Common myeloid progenitor, CD34-positive (primary cell): Measurements from ENCODE around the gene MSH3.
"Not testable (repeated sequence)": the region's sequence is repeated elsewhere in the genome, so short reads cannot be mapped to it uniquely, and the experiment has no call there.

Experiments
- CTCF ChIA-PET: fragments of 350-600 bp; sonication (Branson Sonifier 250); formaldehyde crosslinking; loops from one replicate; lab custom pipeline; 2021; ENCODE audit warnings: antibody characterized with exemption; lab: Charles Lee
- POLR2A ChIA-PET: fragments of 350-600 bp; sonication (Branson Sonifier 250); formaldehyde crosslinking; loops from one replicate; lab custom pipeline; 2021; ENCODE audit warnings: antibody characterized with exemption; lab: Charles Lee
- DNase-seq, 3 donors: peaks; one replicate each; pipeline versions ENCODE4 v3.0.0 to v3.0.0-alpha.2; 2013
- H3K27ac ChIP-seq, 2 experiments: 1 replicate in 1 of 2; 2 replicates in 1 of 2; pipeline ENCODE4 v1.7.0; 2013; ENCODE audit warnings: inconsistent platforms in 2 of 2, low read length in 2 of 2, mild to moderate bottlenecking in 2 of 2, low read depth in 1 of 2, moderate library complexity in 1 of 2; ENCODE audit not compliant: severe bottlenecking in 2 of 2, insufficient read depth in 1 of 2, poor library complexity in 1 of 2
- H3K27me3 ChIP-seq, 5 experiments: replicated peaks in 2 of 5; 1 replicate in 3 of 5; 2 replicates in 2 of 5; pipeline versions ENCODE4 v1.6.1 to v1.7.0; 2013; ENCODE audit warnings: low read length in 4 of 5, mild to moderate bottlenecking in 2 of 5, moderate library complexity in 2 of 5, inconsistent platforms in 1 of 5; ENCODE audit not compliant: insufficient read depth in 5 of 5, control insufficient read depth in 4 of 5
- H3K36me3 ChIP-seq, 4 experiments: 1 replicate in 2 of 4; 2 replicates in 2 of 4; pipeline versions ENCODE4 v1.6.1 to v1.7.0; 2013; ENCODE audit warnings: low read length in 3 of 4, control low read depth in 1 of 4, mild to moderate bottlenecking in 1 of 4; ENCODE audit not compliant: control insufficient read depth in 4 of 4, insufficient read depth in 4 of 4
- H3K4me1 ChIP-seq, 4 experiments: 1 replicate in 3 of 4; 2 replicates in 1 of 4; pipeline versions ENCODE4 v1.6.1 to v1.7.1; 2013; ENCODE audit warnings: low read length in 3 of 4, mild to moderate bottlenecking in 3 of 4, control low read depth in 1 of 4, inconsistent platforms in 1 of 4, moderate library complexity in 1 of 4; ENCODE audit not compliant: control insufficient read depth in 4 of 4, insufficient read depth in 4 of 4; ENCODE audit errors: control extremely low read depth in 1 of 4
- H3K4me3 ChIP-seq, 7 experiments: 1 replicate in 4 of 7; 2 replicates in 3 of 7; pipeline versions ENCODE4 v1.5.1 to v1.7.0; 2013; ENCODE audit warnings: mild to moderate bottlenecking in 7 of 7, low read length in 6 of 7, moderate library complexity in 6 of 7, inconsistent platforms in 2 of 7, low read depth in 2 of 7, control low read depth in 1 of 7; ENCODE audit not compliant: insufficient read depth in 4 of 7, control insufficient read depth in 1 of 7; ENCODE audit errors: extremely low read depth in 1 of 7
- H3K9me3 ChIP-seq, 5 experiments: 1 replicate in 4 of 5; 2 replicates in 1 of 5; pipeline versions ENCODE4 v1.6.1 to v1.7.1; 2013; ENCODE audit warnings: low read length in 4 of 5, mild to moderate bottlenecking in 2 of 5, inconsistent platforms in 1 of 5, low read depth in 1 of 5, moderate library complexity in 1 of 5; ENCODE audit not compliant: control insufficient read depth in 4 of 5, insufficient read depth in 2 of 5; ENCODE audit errors: control extremely low read depth in 1 of 5
- WGBS: methylation state at CpG from one replicate; pipeline ENCODE4 v1.1.5; 2013; ENCODE audit not compliant: insufficient coverage; 5-methylcytosine and 5-hydroxymethylcytosine counted together

MSH3 gene

GRCh38 chr5:80822640-80823039, 168.2 kb downstream of the MSH3 start:
- DNase-seq = no peak
- Histone ChIP-seq H3K4me1 (peaks cover 0 to 8% (median 3%) of the 10 kb centered on the region in 4 experiments), H3K4me3 (no peak overlapping the region), H3K27me3 (no peaks in the 10 kb centered on the region), H3K9me3 (peaks cover 0 to 7% (median 0%) of the 10 kb centered on the region in 5 experiments), H3K36me3 (peaks cover 2 to 18% (median 7%) of the 10 kb centered on the region in 4 experiments), H3K27ac (no peak overlapping the region)
- 100% methylated on average over 1 of the region's 1 CpG for WGBS
- ChIA-PET CTCF (no interaction called here), POLR2A (interaction anchor here (0.6 kb wide), 1 partner anchor 50 kb away, joined by 6 read pairs; no protein-coding TSS in a partner anchor)

- H3K4me1 ChIP-seq, H3K27me3 ChIP-seq, H3K27ac ChIP-seq, H3K4me3 ChIP-seq, DNase-seq, POLR2A ChIA-PET, H3K9me3 ChIP-seq, CTCF ChIA-PET: not testable (repeated sequence)
- peaks cover 6 to 20% (median 14%) of the 10 kb centered on the region in 4 experiments for H3K36me3 ChIP-seq
- WGBS = 97% methylated on average over 5 of the region's 22 CpGs
Measured at GRCh38 chr5:80824159-80824558, 169.7 kb downstream of the MSH3 start.

- H3K36me3 ChIP-seq = peaks cover 6 to 16% (median 13%) of the 10 kb centered on the region in 4 experiments
- POLR2A ChIA-PET = no interaction called here
- peaks cover 0 to 8% (median 3%) of the 10 kb centered on the region in 4 experiments for H3K4me1 ChIP-seq
- DNase-seq = peak in 2 of 3 donors; percentile 57 to 72
- CTCF ChIA-PET = interaction anchor here (0.6 kb wide), 1 partner anchor 371 kb away, joined by 3 read pairs; no protein-coding TSS in a partner anchor
- H3K27me3 ChIP-seq = no peaks in the 10 kb centered on the region
- WGBS = no CpG with 5 or more reads among the region's 2 CpGs
- H3K4me3 ChIP-seq = no peak overlapping the region
- peaks cover 2 to 16% (median 7%) of the 10 kb centered on the region in 5 experiments for H3K9me3 ChIP-seq
- H3K27ac ChIP-seq = no peak overlapping the region
Measured at GRCh38 chr5:80825786-80826460, 171.5 kb downstream of the MSH3 start.

GRCh38 chr5:80834710-80835109, 180.3 kb downstream of the MSH3 start:
- Histone ChIP-seq H3K9me3 (peaks cover 0 to 3% (median 0%) of the 10 kb centered on the region in 5 experiments), H3K4me1 (no peaks in the 10 kb centered on the region), H3K36me3 (peaks cover 0 to 4% (median 3%) of the 10 kb centered on the region in 4 experiments), H3K4me3 (no peak overlapping the region), H3K27ac (no peak overlapping the region), H3K27me3 (no peaks in the 10 kb centered on the region)
- POLR2A ChIA-PET = no interaction called here
- DNase-seq = no peak
- CTCF ChIA-PET = no interaction called here

- no peaks in the 10 kb centered on the region for H3K4me1 ChIP-seq
- CTCF ChIA-PET = no interaction called here
- no peak overlapping the region for H3K4me3 ChIP-seq
- no peaks in the 10 kb centered on the region for H3K27me3 ChIP-seq
- no peak for DNase-seq
- H3K9me3 ChIP-seq = peaks cover 0 to 2% (median 0%) of the 10 kb centered on the region in 5 experiments
- no peak overlapping the region for H3K27ac ChIP-seq
- peaks cover 0 to 4% (median 3%) of the 10 kb centered on the region in 4 experiments for H3K36me3 ChIP-seq
- POLR2A ChIA-PET = no interaction called here
- WGBS = 100% methylated on average over 2 of the region's 4 CpGs
Measured at GRCh38 chr5:80835128-80835527, 180.7 kb downstream of the MSH3 start.

GRCh38 chr5:80837679-80838078, 183.2 kb downstream of the MSH3 start:
- no peaks in the 10 kb centered on the region for H3K27me3 ChIP-seq
- ChIA-PET POLR2A (no interaction called here), CTCF (interaction anchor here (0.6 kb wide), 1 partner anchor 1923 kb away, joined by 4 read pairs; no protein-coding TSS in a partner anchor)
- peaks cover 0 to 4% (median 0%) of the 10 kb centered on the region in 4 experiments for H3K36me3 ChIP-seq
- no peak overlapping the region for H3K27ac ChIP-seq
- H3K9me3 ChIP-seq = no peaks in the 10 kb centered on the region
- H3K4me1 ChIP-seq = no peaks in the 10 kb centered on the region
- no peak for DNase-seq
- no peak overlapping the region for H3K4me3 ChIP-seq

- no CpG with 5 or more reads among the region's 6 CpGs for WGBS
- CTCF ChIA-PET, DNase-seq, H3K4me3 ChIP-seq, H3K36me3 ChIP-seq, H3K27me3 ChIP-seq, POLR2A ChIA-PET, H3K27ac ChIP-seq, H3K9me3 ChIP-seq, H3K4me1 ChIP-seq: not testable (repeated sequence)
Measured at GRCh38 chr5:80841026-80841797, 186.8 kb downstream of the MSH3 start.
